MCF 10A (cell line): Measurements from ENCODE around the gene CDKL4. TPM values are rescaled to one million over a fixed set of nuclear protein-coding genes. Genes with fewer than 3 reads are reported as not detected.

Source experiments
- BruUV-seq: library from RNA; stranded (reverse); fragments of 400-500 nt; replicated peaks from 2 replicates; lab custom pipeline; 2021; lab: Mats Ljungman, UMichigan
- CTCF ChIA-PET: fragments of 300-600 bp; sonication (Branson Sonifier 250); formaldehyde crosslinking; extraction: SDS; loops from one replicate; lab custom pipeline; 2021; ENCODE audit warnings: antibody characterized with exemption, inconsistent platforms; lab: Yijun Ruan, JAX
- POLR2A ChIA-PET: fragments of 300-600, 350-650 bp; sonication (Branson Sonifier 250); formaldehyde crosslinking; extraction: SDS; loops from one replicate; lab custom pipeline; 2020; ENCODE audit warnings: antibody characterized with exemption, inconsistent platforms; lab: Yijun Ruan, JAX
- DNase-seq: peaks from one replicate; pipeline ENCODE4 v3.0.0-alpha.2; 2018; ENCODE audit not compliant: unreplicated experiment
- H3K27ac Mint-ChIP-seq: one replicate; pipeline ENCODE4 v1.8.0; 2022; ENCODE audit warnings: mild to moderate bottlenecking, low read depth, mixed read lengths; ENCODE audit not compliant: unreplicated experiment
- H3K27me3 Mint-ChIP-seq: one replicate; pipeline ENCODE4 v1.8.0; 2022; ENCODE audit warnings: mixed read lengths; ENCODE audit not compliant: insufficient read depth, unreplicated experiment
- H3K36me3 Mint-ChIP-seq: one replicate; pipeline ENCODE4 v1.8.0; 2022; ENCODE audit warnings: mild to moderate bottlenecking, moderate library complexity, mixed read lengths; ENCODE audit not compliant: insufficient read depth, unreplicated experiment
- H3K4me1 Mint-ChIP-seq: one replicate; pipeline ENCODE4 v1.8.0; 2022; ENCODE audit warnings: mixed read lengths; ENCODE audit not compliant: insufficient read depth, unreplicated experiment
- H3K4me3 Mint-ChIP-seq: one replicate; pipeline ENCODE4 v1.8.0; 2022; ENCODE audit warnings: mild to moderate bottlenecking, moderate library complexity, mixed read lengths; ENCODE audit not compliant: unreplicated experiment
- H3K9me3 Mint-ChIP-seq: one replicate; pipeline ENCODE4 v1.8.0; 2022; ENCODE audit warnings: mixed read lengths; ENCODE audit not compliant: unreplicated experiment
- intact Hi-C: fragments of 100-400 bp; cut with micrococcal nuclease; formaldehyde crosslinking; loops from 2 replicates; pipeline ENCODE4 v1.14.1; 2022
- total RNA-seq: library from RNA; stranded (reverse); gene quantifications from 2 replicates; pipeline ENCODE4 v1.2.3, GENCODE V29; 2022
- TF ChIP-seq, protein P1 (sequence below): fragments of 200-600 bp; IDR thresholded peaks from one replicate; pipeline ENCODE4 v1.8.0; 2022; ENCODE audit warnings: antibody characterized with exemption, mild to moderate bottlenecking; ENCODE audit not compliant: unreplicated experiment

The CDKL4 gene
- total RNA-seq, 1 experiment from 2014 or later, result not detected

GRCh38 chr2:39225567-39225966, 18.2 kb downstream of the CDKL4 start:
- DNase-seq, result no peak
- no TSS peak for BruUV-seq
- ChIA-PET CTCF (interaction anchor here (0.5 to 6.4 kb wide), 4 partner anchors 10 to 177 kb away, joined by 3 to 184 read pairs (median 3); no protein-coding TSS in a partner anchor), POLR2A (interaction anchor here (0.9 to 2.3 kb wide), 4 partner anchors 99 to 161 kb away, joined by 3 to 10 read pairs (median 5); partner anchors contain the start of gene SOS1)
- Mint-ChIP-seq H3K27ac (no peak overlapping the region), H3K36me3 (no peaks in the 10 kb centered on the region), H3K9me3 (no peaks in the 10 kb centered on the region), H3K4me1 (peaks cover 5% of the 10 kb centered on the region), H3K4me3 (no peak overlapping the region), H3K27me3 (no peaks in the 10 kb centered on the region)
- TF ChIP-seq, protein P1, sequence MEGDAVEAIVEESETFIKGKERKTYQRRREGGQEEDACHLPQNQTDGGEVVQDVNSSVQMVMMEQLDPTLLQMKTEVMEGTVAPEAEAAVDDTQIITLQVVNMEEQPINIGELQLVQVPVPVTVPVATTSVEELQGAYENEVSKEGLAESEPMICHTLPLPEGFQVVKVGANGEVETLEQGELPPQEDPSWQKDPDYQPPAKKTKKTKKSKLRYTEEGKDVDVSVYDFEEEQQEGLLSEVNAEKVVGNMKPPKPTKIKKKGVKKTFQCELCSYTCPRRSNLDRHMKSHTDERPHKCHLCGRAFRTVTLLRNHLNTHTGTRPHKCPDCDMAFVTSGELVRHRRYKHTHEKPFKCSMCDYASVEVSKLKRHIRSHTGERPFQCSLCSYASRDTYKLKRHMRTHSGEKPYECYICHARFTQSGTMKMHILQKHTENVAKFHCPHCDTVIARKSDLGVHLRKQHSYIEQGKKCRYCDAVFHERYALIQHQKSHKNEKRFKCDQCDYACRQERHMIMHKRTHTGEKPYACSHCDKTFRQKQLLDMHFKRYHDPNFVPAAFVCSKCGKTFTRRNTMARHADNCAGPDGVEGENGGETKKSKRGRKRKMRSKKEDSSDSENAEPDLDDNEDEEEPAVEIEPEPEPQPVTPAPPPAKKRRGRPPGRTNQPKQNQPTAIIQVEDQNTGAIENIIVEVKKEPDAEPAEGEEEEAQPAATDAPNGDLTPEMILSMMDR, result no peak
- intact Hi-C loops, result loop anchor here (5.0 kb wide), 1 partner anchor 473 kb away; the partner anchor contains the start of gene SRSF7

DNA sequence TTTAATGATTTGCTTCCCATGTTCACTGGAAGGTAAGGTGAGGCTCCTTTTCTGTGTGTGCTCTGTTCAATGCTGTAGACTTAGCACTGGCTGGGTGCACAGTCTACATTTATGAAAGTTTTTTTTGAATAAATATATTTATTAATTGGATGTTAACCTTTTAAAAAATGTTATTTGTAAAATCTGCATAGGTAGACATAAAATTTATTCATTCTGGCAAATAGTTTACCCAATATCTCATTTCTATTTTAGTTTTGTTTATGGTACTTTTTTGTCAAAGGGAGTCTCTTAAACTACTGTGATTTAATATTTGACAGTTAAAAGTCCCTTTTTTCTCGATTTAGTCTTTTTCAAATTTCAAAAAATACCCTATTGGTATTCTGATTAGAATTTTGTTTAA, 19.9 kb downstream of the CDKL4 start:
- DNase-seq, result no peak
- intact Hi-C loops, result no loop called here
- Mint-ChIP-seq H3K27ac (no peak overlapping the region), H3K9me3 (no peaks in the 10 kb centered on the region), H3K36me3 (no peaks in the 10 kb centered on the region), H3K4me1 (peaks cover 5% of the 10 kb centered on the region), H3K4me3 (no peak overlapping the region), H3K27me3 (no peaks in the 10 kb centered on the region)
- CTCF ChIA-PET, result interaction anchor here (0.9 kb wide), 1 partner anchor 276 kb away, joined by 3 read pairs; no protein-coding TSS in a partner anchor
- BruUV-seq, result no TSS peak
- POLR2A ChIA-PET, result interaction anchor here (0.6 kb wide), 1 partner anchor 59 kb away, joined by 3 read pairs; no protein-coding TSS in a partner anchor
- TF ChIP-seq, protein P1, result no peak

GRCh38 chr2:39221459-39221858, 22.3 kb downstream of the CDKL4 start:
- no peak for DNase-seq
- POLR2A ChIA-PET, result no interaction called here
- H3K4me1 Mint-ChIP-seq, result no peaks in the 10 kb centered on the region
- H3K27ac Mint-ChIP-seq, result no peak overlapping the region
- H3K36me3 Mint-ChIP-seq, result no peaks in the 10 kb centered on the region
- H3K27me3 Mint-ChIP-seq, result no peaks in the 10 kb centered on the region
- no peaks in the 10 kb centered on the region for H3K9me3 Mint-ChIP-seq
- TF ChIP-seq, protein P1, result no peak
- intact Hi-C loops, result no loop called here
- CTCF ChIA-PET, result no interaction called here
- no TSS peak for BruUV-seq
- no peak overlapping the region for H3K4me3 Mint-ChIP-seq

GRCh38 chr2:39220136-39220535, 23.6 kb downstream of the CDKL4 start:
- intact Hi-C loops, result no loop called here
- Mint-ChIP-seq H3K27me3 (no peaks in the 10 kb centered on the region), H3K9me3 (no peaks in the 10 kb centered on the region), H3K36me3 (no peaks in the 10 kb centered on the region), H3K4me1 (no peaks in the 10 kb centered on the region), H3K4me3 (no peak overlapping the region), H3K27ac (no peak overlapping the region)
- BruUV-seq, result no TSS peak
- CTCF ChIA-PET, result no interaction called here
- TF ChIP-seq, protein P1, result no peak
- POLR2A ChIA-PET, result no interaction called here
- no peak for DNase-seq
